OCI-LY1 (cell line): ENCODE data around the gene CD68.

Experiments used
- CTCF ChIP-seq: fragments of 200-600 bp; sonication (generic), shearing (Covaris generic); IDR thresholded peaks from 2 replicates; pipeline ENCODE4 v1.5.1; 2017; ENCODE audit warnings: mild to moderate bottlenecking, antibody characterized with exemption, low read length, moderate library complexity, mixed read lengths
- EZH2 ChIP-seq: fragments of 200-600 bp; sonication (generic), shearing (Covaris generic); IDR thresholded peaks from 2 replicates; pipeline ENCODE4 v1.8.0; 2017; ENCODE audit warnings: borderline replicate concordance, mixed run types, mild to moderate bottlenecking, antibody characterized with exemption, low read length, moderate library complexity, mixed read lengths

GRCh38 chr17:7587420-7588151 is 8.1 kb downstream of the CD68 start:
- TF ChIP-seq CTCF, result no peak
- TF ChIP-seq EZH2, result no peak
